SK-N-SH treated with all-trans-retinoic acid at 6 μM for 48 hours (cell line): Measurements from ENCODE around the gene FOXO1.

ENCODE experiments used
- ATAC-seq: fragments of 200-7000 bp; cut with Tn5 transposase; 3 replicates; pipeline ENCODE4 v1.9.1; 2020; ENCODE audit warnings: mild to moderate bottlenecking, moderate library complexity
- ARNTL ChIP-seq: fragments of 450-650 bp; formaldehyde crosslinking; IDR thresholded peaks from 2 replicates; pipeline ENCODE4 v1.5.0; 2020; ENCODE audit warnings: low read depth, mild to moderate bottlenecking, moderate library complexity, borderline replicate concordance
- BACH2 ChIP-seq: fragments of 250-450 bp; sonication (Bioruptor Pico); IDR thresholded peaks from 2 replicates; pipeline ENCODE4 v1.9.0; 2021; ENCODE audit warnings: mild to moderate bottlenecking, borderline replicate concordance
- CSRNP3 ChIP-seq: fragments of 250-450 bp; sonication (Bioruptor Pico); IDR thresholded peaks from 2 replicates; pipeline ENCODE4 v1.5.1; 2021; ENCODE audit warnings: mild to moderate bottlenecking, moderate library complexity
- ISL1 ChIP-seq: fragments of 250-450 bp; sonication (Bioruptor Pico); IDR thresholded peaks from 2 replicates; pipeline ENCODE4 v2.1.2; 2022; ENCODE audit warnings: mild to moderate bottlenecking, moderate library complexity
- OSR1 ChIP-seq: fragments of 250-450 bp; sonication (Bioruptor Pico); IDR thresholded peaks from 2 replicates; pipeline ENCODE4 v1.8.0; 2022; ENCODE audit warnings: moderate library complexity, mild to moderate bottlenecking, inconsistent platforms
- PATZ1 ChIP-seq: fragments of 250-450 bp; sonication (Bioruptor Pico); IDR thresholded peaks from 2 replicates; pipeline ENCODE4 v1.8.0; 2020; ENCODE audit warnings: mild to moderate bottlenecking, moderate library complexity, borderline replicate concordance
- PPARA ChIP-seq: fragments of 250-450 bp; sonication (Bioruptor Pico); IDR thresholded peaks from 2 replicates; pipeline ENCODE4 v1.5.0; 2020; ENCODE audit warnings: mild to moderate bottlenecking, borderline replicate concordance
- SNAI2 ChIP-seq: fragments of 250-450 bp; sonication (Bioruptor Pico); IDR thresholded peaks from 2 replicates; pipeline ENCODE4 v1.5.0; 2020; ENCODE audit warnings: mild to moderate bottlenecking, moderate library complexity
- TOX ChIP-seq: fragments of 250-450 bp; sonication (Bioruptor Pico); IDR thresholded peaks from 2 replicates; pipeline ENCODE4 v1.8.0; 2021; ENCODE audit warnings: mild to moderate bottlenecking, moderate library complexity, borderline replicate concordance
- TSHZ2 ChIP-seq: fragments of 250-450 bp; sonication (Bioruptor Pico); IDR thresholded peaks from 2 replicates; pipeline ENCODE4 v1.5.0; 2020; ENCODE audit warnings: mild to moderate bottlenecking, moderate library complexity
- ZFP3 ChIP-seq: fragments of 250-450 bp; sonication (Bioruptor Pico); IDR thresholded peaks from 2 replicates; pipeline ENCODE4 v1.5.0; 2020; ENCODE audit warnings: mild to moderate bottlenecking, moderate library complexity
- ZNF565 ChIP-seq: fragments of 450-650 bp; formaldehyde crosslinking; conservative IDR thresholded peaks from 2 replicates; pipeline ENCODE4 v1.5.0; 2020; ENCODE audit warnings: low read depth, mild to moderate bottlenecking, moderate library complexity
- ZNF70 ChIP-seq: fragments of 450-650 bp; formaldehyde crosslinking; IDR thresholded peaks from 2 replicates; pipeline ENCODE4 v1.5.0; 2020; ENCODE audit warnings: mild to moderate bottlenecking, moderate library complexity

The FOXO1 gene

GRCh38 chr13:40605573-40605972, 60.9 kb downstream of the FOXO1 start:
- ATAC-seq: no peak
- TF ChIP-seq TSHZ2 (CRISPR knock-in tag) (no peak), ZNF565 (CRISPR knock-in tag) (no peak), OSR1 (CRISPR knock-in tag) (no peak), PATZ1 (CRISPR knock-in tag) (no peak), PPARA (CRISPR knock-in tag) (no peak), ISL1 (CRISPR knock-in tag) (no peak), SNAI2 (CRISPR knock-in tag) (no peak), ZFP3 (CRISPR knock-in tag) (no peak), ARNTL (CRISPR knock-in tag) (no peak)

- ATAC-seq: no peak
- TF ChIP-seq PATZ1 (CRISPR knock-in tag) (no peak), OSR1 (CRISPR knock-in tag) (no peak), TOX (no peak), ZNF70 (CRISPR knock-in tag) (no peak), BACH2 (CRISPR knock-in tag) (no peak), TSHZ2 (CRISPR knock-in tag) (no peak)
These were observed 62.3 kb downstream of the FOXO1 start for GRCh38 chr13:40604135-40604534.

GRCh38 chr13:40600149-40600751, 66.2 kb downstream of the FOXO1 start:
- ATAC-seq: no peak
- TF ChIP-seq OSR1 (CRISPR knock-in tag) (no peak), CSRNP3 (CRISPR knock-in tag) (no peak)

- ATAC-seq: no peak
- no peak for TF ChIP-seq PATZ1 (CRISPR knock-in tag)
- TF ChIP-seq ARNTL (CRISPR knock-in tag): no peak
- no peak for TF ChIP-seq TSHZ2 (CRISPR knock-in tag)
These were observed 66.7 kb downstream of the FOXO1 start for GRCh38 chr13:40599747-40600146.
